HG03432 (cell line): Measurements from ENCODE around the gene RAPGEFL1.
"Not testable (repeated sequence)": the region's sequence is repeated elsewhere in the genome, so short reads cannot be mapped to it uniquely, and the experiment has no call there.

Source experiments
- ATAC-seq: cut with Tn5 transposase; IDR thresholded peaks from one replicate; pipeline ENCODE4 v1.9.1; 2021; ENCODE audit warnings: mild to moderate bottlenecking, moderate library complexity; ENCODE audit not compliant: unreplicated experiment

The RAPGEFL1 gene

GRCh38 chr17:40198576-40198975 is 21.3 kb downstream of the RAPGEFL1 start:
- ATAC-seq: no peak

DNA sequence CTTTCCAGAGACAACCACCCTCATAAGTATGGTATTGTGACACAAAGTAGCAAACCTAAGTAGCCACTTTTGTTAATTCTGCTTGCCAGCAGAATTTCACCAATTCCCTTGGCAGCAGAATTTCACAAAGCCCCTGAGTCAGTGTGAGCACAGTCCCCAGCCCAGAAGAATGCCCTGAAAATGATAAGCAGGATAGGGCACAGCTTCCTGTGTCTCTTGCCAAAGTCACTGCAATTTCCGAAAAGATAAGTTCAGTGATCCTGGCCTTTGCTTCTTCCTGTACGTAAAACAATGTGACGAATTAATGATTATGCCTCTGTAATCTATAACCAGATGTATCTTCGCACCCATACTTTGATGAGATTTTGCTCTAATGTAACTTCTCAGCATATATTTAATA is 25.9 kb downstream of the RAPGEFL1 start:
- no peak for ATAC-seq

DNA sequence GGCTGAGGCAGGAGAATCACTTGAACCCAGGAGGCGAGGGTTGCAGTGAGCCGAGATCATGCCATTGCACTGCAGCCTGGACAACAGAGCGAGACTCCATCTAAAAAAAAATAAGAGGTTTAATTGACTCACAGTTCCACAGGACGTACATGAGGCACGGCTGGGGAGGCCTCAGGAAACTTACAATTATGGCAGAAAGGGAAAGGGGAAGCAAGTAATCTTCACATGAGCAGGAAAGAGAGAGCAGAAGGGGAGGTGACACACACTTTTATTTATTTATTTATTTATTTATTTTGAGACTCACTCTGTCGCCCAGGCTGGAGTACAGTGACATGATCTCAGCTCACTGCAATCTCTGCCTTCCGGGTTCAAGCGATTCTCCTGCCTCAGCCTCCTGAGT is 28.9 kb downstream of the RAPGEFL1 start:
- ATAC-seq: not testable (repeated sequence)

DNA sequence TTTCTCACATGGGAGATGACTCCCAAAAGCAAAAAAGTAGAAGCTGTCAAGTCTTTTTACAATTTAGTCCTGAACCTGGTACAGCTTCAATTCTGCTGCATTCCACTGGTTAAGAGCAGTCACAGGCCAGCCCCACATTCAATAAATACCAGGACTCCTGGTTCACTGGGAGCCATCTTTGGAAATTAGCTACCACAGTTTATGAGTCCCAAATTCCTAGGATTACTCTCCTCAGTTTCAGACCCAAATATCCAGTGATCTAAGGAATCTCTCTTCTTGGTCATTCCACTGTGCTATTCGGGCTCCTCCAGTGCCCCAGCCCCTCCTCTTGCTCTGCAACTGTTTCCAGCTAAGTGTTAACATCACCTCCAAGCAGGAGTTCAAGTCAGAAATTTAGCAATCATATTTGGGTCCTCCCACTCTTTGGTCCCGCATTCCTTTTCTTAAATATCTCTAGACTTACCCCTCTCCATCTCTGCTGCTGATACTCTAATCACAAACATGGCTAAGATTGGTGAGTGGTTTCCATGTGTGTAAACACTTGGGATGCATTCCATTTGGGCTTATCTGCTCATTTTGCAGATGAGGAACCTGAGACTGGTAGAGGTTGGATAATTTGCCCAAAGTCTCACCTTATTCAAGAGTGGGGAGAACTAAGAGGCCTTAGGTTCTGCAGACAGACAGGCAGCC is 32.3 kb downstream of the RAPGEFL1 start:
- no peak for ATAC-seq

DNA sequence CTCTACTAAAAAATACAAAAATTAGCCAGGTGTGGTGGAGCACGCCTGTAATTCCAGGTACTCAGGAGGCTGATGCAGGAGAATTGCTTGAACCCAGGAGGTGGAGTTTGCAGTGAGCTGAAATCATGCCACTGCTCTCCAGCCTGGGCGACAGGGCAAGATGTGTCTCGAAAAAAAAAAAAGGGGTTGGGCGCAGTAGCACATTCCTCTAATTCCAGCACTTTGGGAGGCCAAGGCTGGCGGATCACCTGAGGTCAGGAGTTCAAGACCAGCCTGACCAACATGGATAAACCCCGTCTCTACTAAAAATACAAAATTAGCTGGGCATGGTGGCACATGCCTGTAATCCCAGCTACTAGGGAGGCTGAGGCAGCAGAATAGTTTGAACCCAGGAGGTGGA is 36.6 kb downstream of the RAPGEFL1 start:
- ATAC-seq: not testable (repeated sequence)

GRCh38 chr17:40218006-40218739 is 40.9 kb downstream of the RAPGEFL1 start:
- ATAC-seq: no peak

DNA sequence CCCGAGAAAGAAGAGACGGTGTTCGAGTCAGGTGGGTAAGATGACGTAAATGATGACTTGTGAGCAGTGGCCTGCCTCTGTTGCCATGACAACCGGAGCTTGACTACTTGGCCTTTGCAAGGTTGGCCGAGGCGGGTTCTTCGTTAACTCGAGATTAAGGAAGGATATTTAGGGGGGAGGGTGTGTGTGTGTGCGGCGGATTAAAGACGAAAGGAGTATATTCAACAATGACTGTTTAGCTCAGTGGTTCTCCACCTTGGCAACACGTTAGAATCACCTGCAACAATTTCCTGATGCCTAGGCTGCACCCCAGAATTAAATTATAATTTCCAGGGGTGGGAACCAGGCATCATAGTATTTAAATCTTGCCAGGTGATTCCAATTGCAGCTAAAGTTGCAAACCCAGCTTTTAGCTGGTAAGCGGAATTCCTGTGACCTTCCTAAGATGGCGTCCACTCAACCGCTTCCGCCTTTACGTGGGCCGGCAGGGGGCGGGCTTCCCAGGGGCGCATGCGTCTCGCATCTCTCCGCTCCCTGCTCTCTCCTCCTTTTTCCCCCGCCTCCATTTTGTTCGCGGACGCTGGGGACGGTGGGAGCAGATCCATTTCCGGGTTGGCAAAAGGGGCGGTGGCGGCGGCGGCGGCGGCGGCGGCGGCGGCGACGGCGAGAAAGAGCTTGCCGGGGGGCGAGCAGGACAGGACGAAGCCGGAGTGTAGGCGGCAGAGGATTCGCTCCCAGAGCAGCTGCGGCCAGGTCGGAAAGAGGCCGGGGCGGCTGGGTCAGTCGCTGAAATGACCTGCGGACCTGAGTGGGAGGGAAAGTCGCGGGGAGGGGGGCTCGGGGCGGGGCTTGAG is 41.7 kb downstream of the RAPGEFL1 start, which contains the start of gene WIPF2:
Gene WIPF2, plus strand, starts transcription at position 565 of the 854 bp plus-strand sequence. CDS start 37,156 bp downstream, outside the sequence.
- ATAC-seq: peak; percentile 90

DNA sequence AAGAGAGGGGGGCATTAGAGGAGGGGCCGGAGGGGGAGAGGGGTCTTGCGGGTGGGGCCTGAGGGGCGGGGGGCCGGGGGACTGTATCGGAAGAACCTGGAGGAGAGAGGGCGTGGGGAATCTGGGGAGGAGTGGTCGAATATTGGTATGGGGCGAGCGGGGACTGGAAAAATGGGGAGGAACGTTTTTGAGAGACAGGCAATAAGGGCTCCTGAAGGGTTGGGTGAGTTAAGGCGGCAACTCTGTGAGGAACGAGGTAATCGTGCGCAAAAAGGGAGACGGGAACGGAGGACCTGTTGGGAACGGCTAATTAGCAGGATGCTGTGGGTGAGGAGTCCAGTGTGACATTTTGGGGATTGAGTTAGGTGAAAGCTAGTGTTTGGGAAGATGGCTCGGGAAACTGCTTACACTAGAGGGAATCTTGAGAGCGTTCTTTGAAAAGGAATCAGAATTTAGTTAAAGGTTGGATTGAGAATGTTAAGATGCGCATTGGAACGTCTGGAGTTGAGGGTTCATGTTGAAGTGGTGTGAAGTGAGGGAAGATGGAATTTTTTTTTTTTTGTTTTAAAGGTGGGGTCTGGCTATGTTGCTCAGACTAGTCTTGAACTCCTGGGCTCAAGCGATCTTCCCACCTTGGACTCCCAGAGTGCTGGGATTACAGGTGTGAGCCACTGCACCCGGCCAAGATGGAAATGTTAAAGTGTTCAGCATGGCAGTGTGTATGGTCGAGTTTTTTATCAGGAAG is 42.5 kb downstream of the RAPGEFL1 start:
- ATAC-seq: no peak

GRCh38 chr17:40224718-40225550 is 47.7 kb downstream of the RAPGEFL1 start:
- ATAC-seq: no peak

DNA sequence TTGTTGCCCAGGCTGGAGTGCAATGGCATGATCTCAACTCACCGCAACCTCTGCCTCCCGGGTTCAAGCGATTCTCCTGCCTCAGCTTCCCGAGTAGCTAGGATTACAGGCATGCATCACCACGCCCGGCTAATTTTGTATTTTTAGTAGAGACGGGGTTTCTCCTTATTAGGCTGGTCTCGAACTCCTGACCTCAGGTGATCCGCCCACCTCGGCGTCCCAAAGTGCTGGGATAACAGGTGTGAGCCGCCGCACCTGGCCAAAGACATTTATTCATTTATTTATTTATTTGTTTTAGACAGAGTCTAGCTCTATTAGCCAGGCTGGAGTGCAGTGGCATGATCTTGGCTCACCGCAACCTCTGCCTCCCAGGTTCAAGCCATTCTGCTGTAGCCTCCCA is 51.9 kb downstream of the RAPGEFL1 start:
- ATAC-seq: not testable (repeated sequence)

DNA sequence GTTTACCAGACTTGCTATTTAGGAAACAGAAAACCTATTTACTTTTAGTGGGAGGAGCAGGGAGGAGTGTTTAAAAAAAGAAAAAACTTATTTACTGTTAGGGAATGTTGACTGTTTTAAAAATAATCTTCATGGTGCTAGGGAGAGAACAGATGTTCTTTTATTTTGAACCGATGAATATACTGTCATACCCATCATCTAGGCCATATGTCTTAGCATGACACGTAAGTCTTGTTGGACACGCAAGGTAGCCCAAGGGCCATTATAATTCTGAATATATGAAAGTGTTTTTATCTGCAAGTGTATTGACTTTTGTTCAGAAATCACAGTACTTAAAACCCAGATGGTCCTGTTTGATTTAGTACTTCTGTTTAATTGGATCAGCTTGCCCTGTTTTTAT is 53.4 kb downstream of the RAPGEFL1 start:
- no peak for ATAC-seq

GRCh38 chr17:40231928-40232327 is 54.7 kb downstream of the RAPGEFL1 start:
- not testable (repeated sequence) for ATAC-seq

GRCh38 chr17:40241252-40241834 is 64.1 kb downstream of the RAPGEFL1 start:
- no peak for ATAC-seq

GRCh38 chr17:40242774-40243173 is 65.5 kb downstream of the RAPGEFL1 start:
- ATAC-seq: no peak

DNA sequence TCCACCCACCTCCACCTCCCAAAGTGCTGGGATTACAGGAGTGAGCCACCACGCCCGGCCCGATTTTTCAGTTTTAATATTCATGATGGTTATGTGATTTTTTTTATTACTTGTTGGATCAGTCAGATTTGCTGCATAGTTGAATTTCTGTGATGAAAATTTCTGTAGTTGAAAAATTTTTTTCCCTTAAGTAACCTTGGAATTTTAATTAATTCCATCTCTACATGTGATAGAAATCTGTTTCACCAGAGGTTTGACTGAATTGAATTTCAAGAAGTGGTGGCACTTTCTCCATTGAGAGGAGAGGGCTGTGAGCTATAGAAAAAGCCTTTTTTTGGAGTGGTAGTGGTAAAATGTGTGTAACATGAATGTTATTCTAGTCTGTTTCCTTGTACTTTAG is 66.5 kb downstream of the RAPGEFL1 start:
- ATAC-seq: no peak

GRCh38 chr17:40244255-40244654 is 67.0 kb downstream of the RAPGEFL1 start:
- ATAC-seq: no peak
